HEK293 (cell line): ENCODE measurements around the gene NEAT1.

Experiments used
- GLIS1 ChIP-seq: fragments of 450-650 bp; formaldehyde crosslinking; IDR thresholded peaks from 2 replicates; pipeline ENCODE4 v1.5.1; 2016; ENCODE audit warnings: missing biosample characterization, missing genetic modification characterization
- OVOL3 ChIP-seq: fragments of 450-650 bp; formaldehyde crosslinking; IDR thresholded peaks from 2 replicates; pipeline ENCODE4 v1.5.1; 2016; ENCODE audit warnings: missing biosample characterization, missing genetic modification characterization
- SALL2 ChIP-seq: fragments of 450-650 bp; formaldehyde crosslinking; IDR thresholded peaks from 2 replicates; pipeline ENCODE4 v1.5.0; 2017; ENCODE audit warnings: missing biosample characterization, mild to moderate bottlenecking, missing genetic modification characterization, borderline replicate concordance
- TRIM28 ChIP-seq: IDR thresholded peaks from 2 replicates; pipeline ENCODE4 v1.6.1; 2011; ENCODE audit warnings: low read length, control low read depth, borderline replicate concordance
- ZFP3 ChIP-seq: fragments of 450-650 bp; formaldehyde crosslinking; IDR thresholded peaks from 2 replicates; pipeline ENCODE4 v1.5.1; 2016; ENCODE audit warnings: low read depth, missing biosample characterization, missing genetic modification characterization
- ZNF140 ChIP-seq: fragments of 450-650 bp; formaldehyde crosslinking; IDR thresholded peaks from 2 replicates; pipeline ENCODE4 v1.5.1; 2016; ENCODE audit warnings: missing biosample characterization, missing genetic modification characterization
- ZNF274 ChIP-seq, 2 experiments: fragments of 200-500 bp in 1 of 2; fragments of 450-650 bp in 1 of 2; sonication (Bioruptor generic) in 1 of 2; formaldehyde crosslinking in 1 of 2; IDR thresholded peaks; 2 replicates each; pipeline versions ENCODE4 v1.5.1 to v1.6.1; 2014 to 2016; ENCODE audit warnings: borderline replicate concordance in 1 of 2, inconsistent platforms in 1 of 2, low read length in 1 of 2, missing biosample characterization in 1 of 2, missing genetic modification characterization in 1 of 2
- ZNF311 ChIP-seq: fragments of 450-650 bp; formaldehyde crosslinking; IDR thresholded peaks from 2 replicates; pipeline ENCODE4 v1.5.1; 2017; ENCODE audit warnings: missing biosample characterization, missing genetic modification characterization, borderline replicate concordance
- ZNF416 ChIP-seq: fragments of 450-650 bp; formaldehyde crosslinking; IDR thresholded peaks from 2 replicates; pipeline ENCODE4 v1.5.1; 2016; ENCODE audit warnings: missing biosample characterization, missing genetic modification characterization
- ZNF473 ChIP-seq: fragments of 450-650 bp; formaldehyde crosslinking; IDR thresholded peaks from 2 replicates; pipeline ENCODE4 v1.5.1; 2017; ENCODE audit warnings: missing biosample characterization, missing genetic modification characterization
- ZNF510 ChIP-seq: fragments of 450-650 bp; formaldehyde crosslinking; IDR thresholded peaks from 2 replicates; pipeline ENCODE4 v1.5.1; 2018; ENCODE audit warnings: mild to moderate bottlenecking, missing genetic modification characterization, missing biosample characterization; ENCODE audit not compliant: insufficient replicate concordance
- ZNF529 ChIP-seq: fragments of 450-650 bp; formaldehyde crosslinking; IDR thresholded peaks from 2 replicates; pipeline ENCODE4 v1.5.1; 2017; ENCODE audit warnings: missing genetic modification characterization, missing biosample characterization; ENCODE audit not compliant: insufficient replicate concordance
- ZNF555 ChIP-seq: fragments of 450-650 bp; formaldehyde crosslinking; conservative IDR thresholded peaks from 2 replicates; pipeline ENCODE4 v1.5.1; 2017; ENCODE audit warnings: missing biosample characterization, mild to moderate bottlenecking, missing genetic modification characterization, inconsistent platforms
- ZNF558 ChIP-seq: fragments of 450-650 bp; formaldehyde crosslinking; IDR thresholded peaks from 2 replicates; pipeline ENCODE4 v1.5.1; 2016; ENCODE audit warnings: missing biosample characterization, missing genetic modification characterization
- ZNF596 ChIP-seq: fragments of 450-650 bp; IDR thresholded peaks from 2 replicates; pipeline ENCODE4 v1.5.0; 2018; ENCODE audit warnings: missing biosample characterization, mild to moderate bottlenecking, missing genetic modification characterization, moderate library complexity
- ZNF621 ChIP-seq: fragments of 450-650 bp; formaldehyde crosslinking; IDR thresholded peaks from 2 replicates; pipeline ENCODE4 v1.5.1; 2017; ENCODE audit warnings: missing biosample characterization, missing genetic modification characterization
- ZNF623 ChIP-seq: fragments of 450-650 bp; formaldehyde crosslinking; IDR thresholded peaks from 2 replicates; pipeline ENCODE4 v1.5.1; 2016; ENCODE audit warnings: missing biosample characterization, missing genetic modification characterization
- ZNF626 ChIP-seq: fragments of 450-650 bp; sonication (Bioruptor Pico); formaldehyde crosslinking; IDR thresholded peaks from 2 replicates; pipeline ENCODE4 v1.5.1; 2018; ENCODE audit warnings: missing biosample characterization, missing genetic modification characterization, inconsistent platforms
- ZNF629 ChIP-seq: fragments of 450-650 bp; formaldehyde crosslinking; IDR thresholded peaks from 2 replicates; pipeline ENCODE4 v1.5.1; 2017; ENCODE audit warnings: missing biosample characterization, missing genetic modification characterization
- ZNF660 ChIP-seq: fragments of 450-650 bp; IDR thresholded peaks from 2 replicates; pipeline ENCODE4 v1.5.1; 2018; ENCODE audit warnings: missing biosample characterization, mild to moderate bottlenecking, missing genetic modification characterization
- ZNF843 ChIP-seq: fragments of 450-650 bp; formaldehyde crosslinking; IDR thresholded peaks from 2 replicates; pipeline ENCODE4 v1.5.1; 2016; ENCODE audit warnings: missing biosample characterization, missing genetic modification characterization
- TF ChIP-seq, protein P1 (sequence below): fragments of 450-650 bp; formaldehyde crosslinking; IDR thresholded peaks from 2 replicates; pipeline ENCODE4 v1.5.1; 2016; ENCODE audit warnings: missing biosample characterization, missing genetic modification characterization, low read depth
- TF ChIP-seq, protein P2 (sequence below): fragments of 450-650 bp; IDR thresholded peaks from 2 replicates; pipeline ENCODE4 v1.5.1; 2018; ENCODE audit warnings: missing biosample characterization, mild to moderate bottlenecking, missing genetic modification characterization
- TF ChIP-seq, protein P3 (sequence below): fragments of 450-650 bp; formaldehyde crosslinking; IDR thresholded peaks from 2 replicates; pipeline ENCODE4 v1.5.1; 2016; ENCODE audit warnings: missing biosample characterization, missing genetic modification characterization
- TF ChIP-seq, protein P4 (sequence below): sonication (generic); formaldehyde crosslinking; IDR thresholded peaks from 2 replicates; pipeline ENCODE4 v1.8.1; 2022; ENCODE audit warnings: mild to moderate bottlenecking, moderate library complexity, missing genetic modification reagents
- TF ChIP-seq, protein P5 (sequence below): fragments of 450-650 bp; formaldehyde crosslinking; IDR thresholded peaks from 2 replicates; pipeline ENCODE4 v1.5.1; 2016; ENCODE audit warnings: missing biosample characterization, missing genetic modification characterization
- TF ChIP-seq, protein P6 (sequence below): fragments of 450-650 bp; formaldehyde crosslinking; IDR thresholded peaks from 2 replicates; pipeline ENCODE4 v1.5.1; 2016; ENCODE audit warnings: missing biosample characterization, missing genetic modification characterization
- TF ChIP-seq, protein P7 (sequence below): fragments of 450-650 bp; formaldehyde crosslinking; IDR thresholded peaks from 2 replicates; pipeline ENCODE4; 2016; ENCODE audit warnings: missing biosample characterization, missing genetic modification characterization

The NEAT1 gene

DNA sequence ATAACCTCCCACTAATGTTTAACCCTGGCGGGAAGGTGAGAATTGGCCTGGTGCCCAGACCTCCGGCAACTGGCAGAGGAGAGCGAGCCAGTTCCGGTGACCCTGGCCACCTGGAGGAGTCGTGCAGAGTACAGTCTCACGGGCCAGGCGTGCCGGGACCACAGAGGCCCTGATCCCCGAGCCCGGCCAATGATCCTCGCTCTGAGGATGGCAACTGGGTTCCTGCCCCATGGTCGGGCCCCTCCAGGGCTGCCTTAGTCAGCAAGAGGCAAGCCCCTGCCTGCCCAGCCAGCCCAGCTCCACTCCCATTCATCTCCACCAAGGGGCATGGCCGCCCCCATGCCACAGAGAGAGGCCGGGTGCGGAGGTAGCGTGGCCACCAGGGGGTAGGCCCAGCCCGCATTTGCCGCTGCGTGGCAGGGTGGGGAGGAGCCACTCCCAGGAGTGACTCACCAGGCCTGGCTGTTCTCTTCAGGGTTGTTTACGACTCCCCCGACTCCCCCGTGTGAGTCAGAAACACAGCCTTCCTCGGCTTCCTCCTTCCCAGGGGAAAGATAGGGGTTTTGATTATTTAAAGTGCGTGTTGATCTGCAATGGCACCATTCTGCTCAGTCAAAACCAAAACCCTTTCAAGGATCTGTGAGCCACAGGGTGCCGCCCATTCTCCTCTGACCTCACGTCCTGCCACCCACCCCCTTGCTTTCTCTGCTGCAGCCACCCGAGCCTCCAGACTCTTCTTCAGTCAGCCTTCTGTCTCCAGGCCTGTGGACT, 40.4 kb upstream of the NEAT1 start, which contains the start of gene SLC25A45 (continued):
- TF ChIP-seq, protein P1, sequence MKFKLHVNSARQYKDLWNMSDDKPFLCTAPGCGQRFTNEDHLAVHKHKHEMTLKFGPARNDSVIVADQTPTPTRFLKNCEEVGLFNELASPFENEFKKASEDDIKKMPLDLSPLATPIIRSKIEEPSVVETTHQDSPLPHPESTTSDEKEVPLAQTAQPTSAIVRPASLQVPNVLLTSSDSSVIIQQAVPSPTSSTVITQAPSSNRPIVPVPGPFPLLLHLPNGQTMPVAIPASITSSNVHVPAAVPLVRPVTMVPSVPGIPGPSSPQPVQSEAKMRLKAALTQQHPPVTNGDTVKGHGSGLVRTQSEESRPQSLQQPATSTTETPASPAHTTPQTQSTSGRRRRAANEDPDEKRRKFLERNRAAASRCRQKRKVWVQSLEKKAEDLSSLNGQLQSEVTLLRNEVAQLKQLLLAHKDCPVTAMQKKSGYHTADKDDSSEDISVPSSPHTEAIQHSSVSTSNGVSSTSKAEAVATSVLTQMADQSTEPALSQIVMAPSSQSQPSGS: 0 out of 2 replicates have a peak, but pooled peaks have one; percentile 19
- TF ChIP-seq, protein P2, sequence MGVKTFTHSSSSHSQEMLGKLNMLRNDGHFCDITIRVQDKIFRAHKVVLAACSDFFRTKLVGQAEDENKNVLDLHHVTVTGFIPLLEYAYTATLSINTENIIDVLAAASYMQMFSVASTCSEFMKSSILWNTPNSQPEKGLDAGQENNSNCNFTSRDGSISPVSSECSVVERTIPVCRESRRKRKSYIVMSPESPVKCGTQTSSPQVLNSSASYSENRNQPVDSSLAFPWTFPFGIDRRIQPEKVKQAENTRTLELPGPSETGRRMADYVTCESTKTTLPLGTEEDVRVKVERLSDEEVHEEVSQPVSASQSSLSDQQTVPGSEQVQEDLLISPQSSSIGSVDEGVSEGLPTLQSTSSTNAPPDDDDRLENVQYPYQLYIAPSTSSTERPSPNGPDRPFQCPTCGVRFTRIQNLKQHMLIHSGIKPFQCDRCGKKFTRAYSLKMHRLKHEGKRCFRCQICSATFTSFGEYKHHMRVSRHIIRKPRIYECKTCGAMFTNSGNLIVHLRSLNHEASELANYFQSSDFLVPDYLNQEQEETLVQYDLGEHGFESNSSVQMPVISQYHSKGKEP (tag by site-specific recombination): no peak
- TF ChIP-seq, protein P3, sequence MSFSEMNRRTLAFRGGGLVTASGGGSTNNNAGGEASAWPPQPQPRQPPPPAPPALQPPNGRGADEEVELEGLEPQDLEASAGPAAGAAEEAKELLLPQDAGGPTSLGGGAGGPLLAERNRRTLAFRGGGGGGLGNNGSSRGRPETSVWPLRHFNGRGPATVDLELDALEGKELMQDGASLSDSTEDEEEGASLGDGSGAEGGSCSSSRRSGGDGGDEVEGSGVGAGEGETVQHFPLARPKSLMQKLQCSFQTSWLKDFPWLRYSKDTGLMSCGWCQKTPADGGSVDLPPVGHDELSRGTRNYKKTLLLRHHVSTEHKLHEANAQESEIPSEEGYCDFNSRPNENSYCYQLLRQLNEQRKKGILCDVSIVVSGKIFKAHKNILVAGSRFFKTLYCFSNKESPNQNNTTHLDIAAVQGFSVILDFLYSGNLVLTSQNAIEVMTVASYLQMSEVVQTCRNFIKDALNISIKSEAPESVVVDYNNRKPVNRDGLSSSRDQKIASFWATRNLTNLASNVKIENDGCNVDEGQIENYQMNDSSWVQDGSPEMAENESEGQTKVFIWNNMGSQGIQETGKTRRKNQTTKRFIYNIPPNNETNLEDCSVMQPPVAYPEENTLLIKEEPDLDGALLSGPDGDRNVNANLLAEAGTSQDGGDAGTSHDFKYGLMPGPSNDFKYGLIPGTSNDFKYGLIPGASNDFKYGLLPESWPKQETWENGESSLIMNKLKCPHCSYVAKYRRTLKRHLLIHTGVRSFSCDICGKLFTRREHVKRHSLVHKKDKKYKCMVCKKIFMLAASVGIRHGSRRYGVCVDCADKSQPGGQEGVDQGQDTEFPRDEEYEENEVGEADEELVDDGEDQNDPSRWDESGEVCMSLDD (tag by site-specific recombination): peak; percentile 65
- TF ChIP-seq ZNF473 (tag by site-specific recombination) (no peak), GLIS1 (tag by site-specific recombination) (peak; percentile 94), ZNF529 (tag by site-specific recombination) (no peak), ZNF623 (0 out of 2 replicates have a peak, but pooled peaks have one; percentile 12), ZNF311 (no peak), ZNF629 (tag by site-specific recombination) (peak; percentile 92), ZNF274 (IDR thresholded peaks at IDR 0.05; ENCODE audit: low read length) (no peak), ZNF274 (tag by site-specific recombination; IDR thresholded peaks at IDR 0.05; ENCODE audit: borderline replicate concordance) (no peak), OVOL3 (no peak), ZNF621 (tag by site-specific recombination) (no peak), TRIM28 (peak; percentile 87), ZNF140 (tag by site-specific recombination) (no peak), ZNF416 (no peak), ZNF660 (peak; percentile 74), ZNF558 (tag by site-specific recombination) (0 out of 2 replicates have a peak, but pooled peaks have one; percentile 43), ZNF596 (tag by site-specific recombination) (peak; percentile 68), SALL2 (tag by site-specific recombination) (no peak), ZNF626 (tag by site-specific recombination) (no peak), ZNF510 (no peak), ZNF843 (tag by site-specific recombination) (peak; percentile 71), ZNF555 (no peak), ZFP3 (tag by site-specific recombination) (no peak)
- TF ChIP-seq, protein P4, sequence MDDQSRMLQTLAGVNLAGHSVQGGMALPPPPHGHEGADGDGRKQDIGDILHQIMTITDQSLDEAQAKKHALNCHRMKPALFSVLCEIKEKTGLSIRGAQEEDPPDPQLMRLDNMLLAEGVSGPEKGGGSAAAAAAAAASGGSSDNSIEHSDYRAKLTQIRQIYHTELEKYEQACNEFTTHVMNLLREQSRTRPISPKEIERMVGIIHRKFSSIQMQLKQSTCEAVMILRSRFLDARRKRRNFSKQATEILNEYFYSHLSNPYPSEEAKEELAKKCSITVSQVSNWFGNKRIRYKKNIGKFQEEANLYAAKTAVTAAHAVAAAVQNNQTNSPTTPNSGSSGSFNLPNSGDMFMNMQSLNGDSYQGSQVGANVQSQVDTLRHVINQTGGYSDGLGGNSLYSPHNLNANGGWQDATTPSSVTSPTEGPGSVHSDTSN: 0 out of 2 replicates have a peak, but pooled peaks have one; percentile 77
- TF ChIP-seq, protein P5, sequence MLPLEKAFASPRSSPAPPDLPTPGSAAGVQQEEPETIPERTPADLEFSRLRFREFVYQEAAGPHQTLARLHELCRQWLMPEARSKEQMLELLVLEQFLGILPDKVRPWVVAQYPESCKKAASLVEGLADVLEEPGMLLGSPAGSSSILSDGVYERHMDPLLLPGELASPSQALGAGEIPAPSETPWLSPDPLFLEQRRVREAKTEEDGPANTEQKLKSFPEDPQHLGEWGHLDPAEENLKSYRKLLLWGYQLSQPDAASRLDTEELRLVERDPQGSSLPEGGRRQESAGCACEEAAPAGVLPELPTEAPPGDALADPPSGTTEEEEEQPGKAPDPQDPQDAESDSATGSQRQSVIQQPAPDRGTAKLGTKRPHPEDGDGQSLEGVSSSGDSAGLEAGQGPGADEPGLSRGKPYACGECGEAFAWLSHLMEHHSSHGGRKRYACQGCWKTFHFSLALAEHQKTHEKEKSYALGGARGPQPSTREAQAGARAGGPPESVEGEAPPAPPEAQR (tag by site-specific recombination): no peak
- TF ChIP-seq, protein P6, sequence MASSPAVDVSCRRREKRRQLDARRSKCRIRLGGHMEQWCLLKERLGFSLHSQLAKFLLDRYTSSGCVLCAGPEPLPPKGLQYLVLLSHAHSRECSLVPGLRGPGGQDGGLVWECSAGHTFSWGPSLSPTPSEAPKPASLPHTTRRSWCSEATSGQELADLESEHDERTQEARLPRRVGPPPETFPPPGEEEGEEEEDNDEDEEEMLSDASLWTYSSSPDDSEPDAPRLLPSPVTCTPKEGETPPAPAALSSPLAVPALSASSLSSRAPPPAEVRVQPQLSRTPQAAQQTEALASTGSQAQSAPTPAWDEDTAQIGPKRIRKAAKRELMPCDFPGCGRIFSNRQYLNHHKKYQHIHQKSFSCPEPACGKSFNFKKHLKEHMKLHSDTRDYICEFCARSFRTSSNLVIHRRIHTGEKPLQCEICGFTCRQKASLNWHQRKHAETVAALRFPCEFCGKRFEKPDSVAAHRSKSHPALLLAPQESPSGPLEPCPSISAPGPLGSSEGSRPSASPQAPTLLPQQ (tag by site-specific recombination): peak; percentile 91
- TF ChIP-seq, protein P7, sequence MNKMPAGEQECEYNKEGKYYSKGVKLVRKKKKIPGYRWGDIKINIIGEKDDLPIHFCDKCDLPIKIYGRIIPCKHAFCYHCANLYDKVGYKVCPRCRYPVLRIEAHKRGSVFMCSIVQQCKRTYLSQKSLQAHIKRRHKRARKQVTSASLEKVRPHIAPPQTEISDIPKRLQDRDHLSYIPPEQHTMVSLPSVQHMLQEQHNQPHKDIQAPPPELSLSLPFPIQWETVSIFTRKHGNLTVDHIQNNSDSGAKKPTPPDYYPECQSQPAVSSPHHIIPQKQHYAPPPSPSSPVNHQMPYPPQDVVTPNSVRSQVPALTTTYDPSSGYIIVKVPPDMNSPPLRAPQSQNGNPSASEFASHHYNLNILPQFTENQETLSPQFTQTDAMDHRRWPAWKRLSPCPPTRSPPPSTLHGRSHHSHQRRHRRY (tag by site-specific recombination): no peak
